H1 (cell line): ENCODE results near the gene DVL1. TPM values are rescaled to one million over a fixed set of nuclear protein-coding genes. Genes with fewer than 3 reads are reported as not detected.

Experiments
- BCL11A ChIP-seq, 2 experiments: IDR thresholded peaks; one replicate each; pipeline ENCODE4 v1.6.1; 2011; ENCODE audit warnings: low read depth in 2 of 2, low read length in 2 of 2, mild to moderate bottlenecking in 2 of 2
- CTBP2 ChIP-seq: IDR thresholded peaks from 2 replicates; pipeline ENCODE4 v1.7.0; 2011; ENCODE audit warnings: borderline replicate concordance, mild to moderate bottlenecking, moderate library complexity, mixed read lengths, low read length; ENCODE audit not compliant: insufficient read depth, insufficient read length
- EGR1 ChIP-seq: IDR thresholded peaks from 2 replicates; pipeline ENCODE4 v1.6.1; 2011; ENCODE audit warnings: low read depth, low read length, borderline replicate concordance
- FOSL1 ChIP-seq: IDR thresholded peaks from 2 replicates; pipeline ENCODE4 v1.6.1; 2011; ENCODE audit warnings: mild to moderate bottlenecking, low read depth, low read length, moderate library complexity; ENCODE audit not compliant: insufficient read depth
- SIX5 ChIP-seq: IDR thresholded peaks from 2 replicates; pipeline ENCODE4 v1.6.1; 2011; ENCODE audit warnings: mild to moderate bottlenecking, low read depth, low read length
- TBP ChIP-seq: IDR thresholded peaks from 2 replicates; pipeline ENCODE4 v1.6.1; 2011; ENCODE audit warnings: low read depth, low read length, improper control_type of control experiment
- polyA plus RNA-seq, 7 experiments: library from polyadenylated mRNA; depleted of rRNA in 3 of 7; stranded (reverse) in 5 of 7; unstranded in 2 of 7; fragments of >200 nt in 5 of 7; fragments of 200-250 nt in 2 of 7; gene quantifications; 1 replicate in 5 of 7; 2 replicates in 1 of 7; 4 replicates in 1 of 7; pipeline versions ENCODE4 v1.2.1 to v1.2.3, GENCODE V29; 2011 to 2013; ENCODE audit warnings: missing spikeins in 2 of 7, mixed read lengths in 2 of 7
- total RNA-seq: library from RNA; stranded (reverse); fragmentation: NEBNext Ultra II Directional; extraction: Animal tissue kit (Norgen Biotek cat#: 25700); gene quantifications from 2 replicates; pipeline ENCODE4 v1.2.1, GENCODE V29; 2021

The DVL1 gene
- total and polyA plus RNA-seq, 2 of the 8 experiments (the other 6 are each of a cell fraction or from before 2014, with no cell fraction given): 39.4 to 58.9 TPM

- TF ChIP-seq EGR1: no peak
- no peak for TF ChIP-seq FOSL1
- TF ChIP-seq SIX5: no peak
- no peak for TF ChIP-seq TBP
- TF ChIP-seq BCL11A (IDR thresholded peaks at IDR 0.05; ENCODE audit: low read depth in 2 of 2, low read length in 2 of 2): no peak
- no peak for TF ChIP-seq CTBP2
Observed at GRCh38 chr1:1391225-1391624, 42.0 kb upstream of the DVL1 start (continued).
